Ovary (tissue), 3 donors: ENCODE measurements around the gene PI4KA.

Experiments used
- CTCF ChIP-seq, 3 donors: fragments of 450-650 bp in 2 of 3; fragments of 200-600 bp in 1 of 3; IDR thresholded peaks; one replicate each; pipeline versions ENCODE4 v1.5.1 to v1.8.0; 2016 to 2022; ENCODE audit warnings: antibody characterized with exemption in 3 of 3, mild to moderate bottlenecking in 1 of 3
- POLR2A ChIP-seq: fragments of 450-650 bp; IDR thresholded peaks from one replicate; pipeline ENCODE4 v1.6.1; 2017; ENCODE audit warnings: antibody characterized with exemption, mild to moderate bottlenecking, moderate library complexity
- donor health status: DM: no; HTN: no; CAD: no.

GRCh38 chr22:20867179-20868024 lies 8.8 kb upstream of the PI4KA start:
- no peak for TF ChIP-seq CTCF (IDR thresholded peaks at IDR 0.05)
- no peak for TF ChIP-seq POLR2A
